HUES6 (cell line): ENCODE data around the gene TRIO.
A peak's percentile ranks its signal among the peaks of the same experiment; 100 is the strongest.
"Not testable (repeated sequence)": the region's sequence is repeated elsewhere in the genome, so short reads cannot be mapped to it uniquely, and the experiment has no call there.

ENCODE experiments used
- H3K27ac ChIP-seq: 2 replicates; pipeline ENCODE4 v1.7.0; 2013; ENCODE audit warnings: low read depth, mild to moderate bottlenecking, low read length, inconsistent platforms
- H3K27me3 ChIP-seq: 2 replicates; pipeline ENCODE4 v1.6.1; 2013; ENCODE audit warnings: low read length; ENCODE audit not compliant: control insufficient read depth, insufficient read depth
- H3K36me3 ChIP-seq: 2 replicates; pipeline ENCODE4 v1.6.1; 2013; ENCODE audit warnings: low read length; ENCODE audit not compliant: control insufficient read depth, insufficient read depth
- H3K4me1 ChIP-seq: 2 replicates; pipeline ENCODE4 v1.6.1; 2013; ENCODE audit warnings: low read length; ENCODE audit not compliant: control insufficient read depth, insufficient read depth
- H3K4me3 ChIP-seq: 2 replicates; pipeline ENCODE4 v1.5.1; 2013; ENCODE audit warnings: low read depth, low read length
- H3K9ac ChIP-seq: one replicate; pipeline ENCODE4 v1.6.1; 2013; ENCODE audit warnings: mild to moderate bottlenecking, low read length
- H3K9me3 ChIP-seq: 2 replicates; pipeline ENCODE4 v1.6.1; 2013; ENCODE audit warnings: low read depth, low read length; ENCODE audit not compliant: control insufficient read depth, insufficient read depth

The TRIO gene

GRCh38 chr5:14142827-14143545, at the start of gene TRIO:
TRIO (plus strand) TSS chr5:14143342; CDS start chr5:14143726, 384 bp downstream.
- H3K4me3 ChIP-seq = peak within 1 kb of the TSS; percentile 96
- H3K4me1 ChIP-seq = peaks cover 28% of the 10 kb centered on the region
- H3K36me3 ChIP-seq = no peaks in the 10 kb centered on the region
- H3K27ac ChIP-seq = peak within 1 kb of the TSS; percentile 70
- H3K9me3 ChIP-seq = no peaks in the 10 kb centered on the region
- H3K27me3 ChIP-seq = no peaks in the 10 kb centered on the region
- peak within 1 kb of the TSS; percentile 91 for H3K9ac ChIP-seq

- not testable (repeated sequence) for H3K9ac ChIP-seq, H3K4me1 ChIP-seq, H3K4me3 ChIP-seq, H3K27me3 ChIP-seq, H3K27ac ChIP-seq, H3K9me3 ChIP-seq, H3K36me3 ChIP-seq
Observed at GRCh38 chr5:14097380-14097779, 45.8 kb upstream of the TRIO start.

- Histone ChIP-seq H3K4me1 (peaks cover 4% of the 10 kb centered on the region; the same call in 1 of the 2 replicates), H3K9me3 (0 out of 2 replicates have a peak, but pooled peaks cover 4% of the 10 kb centered on the region), H3K36me3 (no peaks in the 10 kb centered on the region), H3K9ac (no peak overlapping the region), H3K27ac (no peak overlapping the region), H3K27me3 (no peaks in the 10 kb centered on the region), H3K4me3 (no peak overlapping the region)
Observed at GRCh38 chr5:14097998-14098471, 45.1 kb upstream of the TRIO start.

- no peak overlapping the region for H3K27ac ChIP-seq
- H3K36me3 ChIP-seq = no peaks in the 10 kb centered on the region
- peaks cover 4% of the 10 kb centered on the region; the same call in 1 of the 2 replicates for H3K4me1 ChIP-seq
- no peaks in the 10 kb centered on the region for H3K27me3 ChIP-seq
- H3K9ac ChIP-seq = no peak overlapping the region
- H3K9me3 ChIP-seq = 0 out of 2 replicates have a peak, but pooled peaks cover 4% of the 10 kb centered on the region
- H3K4me3 ChIP-seq = no peak overlapping the region
Observed at GRCh38 chr5:14100281-14100680, 42.9 kb upstream of the TRIO start.

GRCh38 chr5:14101922-14102321, 41.2 kb upstream of the TRIO start:
- Histone ChIP-seq H3K27me3 (no peaks in the 10 kb centered on the region), H3K4me1 (peaks cover 4% of the 10 kb centered on the region; the same call in 1 of the 2 replicates), H3K27ac (no peak overlapping the region), H3K9me3 (0 out of 2 replicates have a peak, but pooled peaks cover 1% of the 10 kb centered on the region), H3K36me3 (no peaks in the 10 kb centered on the region), H3K9ac (no peak overlapping the region), H3K4me3 (no peak overlapping the region)

- H3K9ac ChIP-seq = no peak overlapping the region
- H3K36me3 ChIP-seq = no peaks in the 10 kb centered on the region
- H3K27me3 ChIP-seq = no peaks in the 10 kb centered on the region
Observed at GRCh38 chr5:14102666-14103065, 40.5 kb upstream of the TRIO start.

GRCh38 chr5:14105718-14106410, 37.3 kb upstream of the TRIO start:
- Histone ChIP-seq H3K27ac (no peak overlapping the region), H3K9ac (no peak overlapping the region), H3K4me3 (no peak overlapping the region), H3K36me3 (no peaks in the 10 kb centered on the region), H3K27me3 (no peaks in the 10 kb centered on the region; the same call in 1 of the 2 replicates), H3K4me1 (peaks cover 17% of the 10 kb centered on the region), H3K9me3 (no peaks in the 10 kb centered on the region)

More at GRCh38 chr5:14102666-14103065, 40.5 kb upstream of the TRIO start:
- peaks cover 4% of the 10 kb centered on the region; the same call in 1 of the 2 replicates for H3K4me1 ChIP-seq
- H3K9me3 ChIP-seq = no peaks in the 10 kb centered on the region
- H3K27ac ChIP-seq = no peak overlapping the region
- H3K4me3 ChIP-seq = no peak overlapping the region

- H3K9me3 ChIP-seq = no peaks in the 10 kb centered on the region
- H3K27me3 ChIP-seq = no peaks in the 10 kb centered on the region; the same call in 1 of the 2 replicates
- H3K4me3 ChIP-seq = no peak overlapping the region
- H3K36me3 ChIP-seq = no peaks in the 10 kb centered on the region
- no peak overlapping the region for H3K9ac ChIP-seq
- peaks cover 13% of the 10 kb centered on the region for H3K4me1 ChIP-seq
- no peak overlapping the region for H3K27ac ChIP-seq
Observed at GRCh38 chr5:14107536-14107935, 35.6 kb upstream of the TRIO start.

GRCh38 chr5:14108170-14108996, 34.8 kb upstream of the TRIO start:
- H3K4me3 ChIP-seq = peak overlapping the region; percentile 46
- H3K4me1 ChIP-seq = peaks cover 13% of the 10 kb centered on the region
- H3K36me3 ChIP-seq = no peaks in the 10 kb centered on the region
- no peaks in the 10 kb centered on the region; the same call in 1 of the 2 replicates for H3K27me3 ChIP-seq
- peak overlapping the region; percentile 43 for H3K9ac ChIP-seq
- H3K27ac ChIP-seq = no peak overlapping the region
- H3K9me3 ChIP-seq = no peaks in the 10 kb centered on the region

GRCh38 chr5:14109041-14109747, 33.9 kb upstream of the TRIO start:
- Histone ChIP-seq H3K27ac (no peak overlapping the region), H3K4me3 (no peak overlapping the region), H3K9ac (no peak overlapping the region)

More at GRCh38 chr5:14109041-14109747, 33.9 kb upstream of the TRIO start:
- Histone ChIP-seq H3K27me3 (no peaks in the 10 kb centered on the region; the same call in 1 of the 2 replicates), H3K4me1 (peaks cover 15% of the 10 kb centered on the region), H3K36me3 (no peaks in the 10 kb centered on the region), H3K9me3 (no peaks in the 10 kb centered on the region)
